Nephron (organoid): ENCODE data around the gene SHB.

Experiments
- H3K27ac Mint-ChIP-seq, 3 experiments: 2 replicates each; pipeline ENCODE4 v1.8.0; 2020; ENCODE audit warnings: mixed read lengths in 3 of 3, mild to moderate bottlenecking in 2 of 3, moderate library complexity in 1 of 3
- H3K27me3 Mint-ChIP-seq: 2 replicates; pipeline ENCODE4 v1.8.0; 2021; ENCODE audit warnings: low read depth, mild to moderate bottlenecking, moderate library complexity, mixed read lengths
- H3K36me3 Mint-ChIP-seq: 2 replicates; pipeline ENCODE4 v1.8.0; 2020; ENCODE audit warnings: low read depth, mixed read lengths
- H3K4me1 Mint-ChIP-seq: 2 replicates; pipeline ENCODE4 v1.8.0; 2020; ENCODE audit warnings: mixed read lengths
- H3K4me3 Mint-ChIP-seq, 3 experiments: 2 replicates each; pipeline ENCODE4 v1.8.0; 2020; ENCODE audit warnings: mild to moderate bottlenecking in 3 of 3, mixed read lengths in 3 of 3, moderate library complexity in 2 of 3
- H3K9me3 Mint-ChIP-seq: 2 replicates; pipeline ENCODE4 v1.8.0; 2020; ENCODE audit warnings: mixed read lengths
- CTCF ChIP-seq, 3 experiments: fragments of 200-600 bp; sonication (generic); IDR thresholded peaks; one replicate each; pipeline ENCODE4 v1.5.0; 2021; ENCODE audit warnings: antibody characterized with exemption in 3 of 3; ENCODE audit not compliant: unreplicated experiment in 3 of 3

The SHB gene

DNA sequence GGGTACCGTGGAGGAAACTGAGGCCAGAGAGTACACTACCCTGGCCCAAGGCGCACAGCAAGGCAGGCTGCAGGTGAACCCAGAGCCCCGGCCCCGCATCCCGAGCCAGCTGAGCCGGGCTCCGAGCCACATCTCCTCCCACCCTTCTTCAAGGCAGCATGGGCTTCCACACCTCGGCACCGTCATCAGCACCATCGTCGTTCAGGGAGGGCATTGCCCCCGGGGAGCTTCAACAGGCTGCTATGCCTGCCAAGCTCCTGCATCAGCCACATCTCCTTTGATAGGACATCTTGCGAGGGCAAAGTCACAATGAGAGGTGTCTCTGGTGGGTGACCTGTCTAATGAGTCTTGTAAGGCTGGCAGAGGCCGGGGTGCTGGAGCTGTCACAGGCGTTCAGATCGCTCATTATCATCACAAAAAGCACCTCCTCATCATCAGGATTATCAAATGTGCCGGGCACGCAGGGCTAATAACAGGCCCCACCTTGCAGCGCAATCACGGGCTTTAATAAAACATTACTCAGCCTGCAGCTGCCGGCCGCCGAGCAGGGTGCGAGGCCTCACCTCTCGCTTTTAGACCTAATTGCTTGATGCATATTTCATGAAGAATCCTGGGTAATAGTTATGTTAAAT, 145.1 kb downstream of the SHB start:
- peaks cover 4% of the 10 kb centered on the region for H3K27me3 Mint-ChIP-seq
- peaks cover 51% of the 10 kb centered on the region for H3K4me1 Mint-ChIP-seq
- no peaks in the 10 kb centered on the region for H3K36me3 Mint-ChIP-seq
- no peak overlapping the region for H3K4me3 Mint-ChIP-seq
- H3K27ac Mint-ChIP-seq, result no peak overlapping the region
- no peaks in the 10 kb centered on the region for H3K9me3 Mint-ChIP-seq
- TF ChIP-seq CTCF (IDR thresholded peaks at IDR 0.05; ENCODE audit: unreplicated experiment in 3 of 3), result no peak

DNA sequence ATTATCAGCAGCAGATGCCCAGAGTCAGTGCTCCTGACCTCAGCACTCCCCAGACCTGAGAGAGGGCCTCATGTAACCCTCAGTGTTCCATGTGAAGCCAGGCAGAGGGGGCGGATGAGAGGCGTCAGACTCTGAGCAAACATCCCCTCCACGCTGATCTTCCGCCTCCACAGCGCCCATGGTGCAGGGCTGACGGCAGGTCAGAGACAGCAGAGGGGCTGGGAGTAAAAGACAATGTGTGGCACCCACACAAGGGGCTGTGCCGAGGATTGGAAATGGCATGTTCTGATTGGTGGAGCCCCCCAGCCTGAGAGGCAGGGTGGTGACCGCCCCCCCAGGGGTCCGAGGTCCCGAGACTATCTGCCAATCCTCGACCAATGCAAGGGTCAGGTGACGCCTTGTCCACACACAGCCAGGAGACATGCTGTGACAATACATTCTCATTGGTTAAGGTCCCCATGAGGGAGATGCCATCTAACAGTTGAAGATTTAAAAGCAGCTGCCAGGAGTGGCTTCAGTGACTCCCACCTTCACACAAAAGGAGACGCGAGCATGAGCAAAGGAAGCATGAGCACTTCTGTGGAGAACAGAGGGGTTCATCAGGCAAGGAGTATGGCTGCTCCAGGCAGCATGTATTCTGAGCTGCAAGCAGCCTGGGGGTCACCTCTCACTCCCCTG, 145.8 kb downstream of the SHB start:
- H3K27ac Mint-ChIP-seq, result no peak overlapping the region
- H3K4me1 Mint-ChIP-seq, result peaks cover 58% of the 10 kb centered on the region
- H3K4me3 Mint-ChIP-seq, result no peak overlapping the region
- H3K27me3 Mint-ChIP-seq, result peaks cover 5% of the 10 kb centered on the region
- no peaks in the 10 kb centered on the region for H3K36me3 Mint-ChIP-seq
- H3K9me3 Mint-ChIP-seq, result no peaks in the 10 kb centered on the region
- TF ChIP-seq CTCF (IDR thresholded peaks at IDR 0.05; ENCODE audit: unreplicated experiment in 3 of 3), result no peak

GRCh38 chr9:37922363-37923117, 146.5 kb downstream of the SHB start:
- H3K9me3 Mint-ChIP-seq, result no peaks in the 10 kb centered on the region
- peak overlapping the region in 2 of 3 experiments; percentile 2 to 55 for H3K27ac Mint-ChIP-seq
- H3K27me3 Mint-ChIP-seq, result peaks cover 8% of the 10 kb centered on the region
- TF ChIP-seq CTCF (IDR thresholded peaks at IDR 0.05; ENCODE audit: unreplicated experiment in 3 of 3), result no peak
- H3K4me1 Mint-ChIP-seq, result peaks cover 59% of the 10 kb centered on the region
- no peak overlapping the region for H3K4me3 Mint-ChIP-seq
- no peaks in the 10 kb centered on the region for H3K36me3 Mint-ChIP-seq

GRCh38 chr9:37921546-37922300, 147.3 kb downstream of the SHB start:
- Mint-ChIP-seq H3K27ac (peak overlapping the region; percentile 47 to 58 (median 55)), H3K4me3 (no peak overlapping the region), H3K4me1 (peaks cover 67% of the 10 kb centered on the region), H3K9me3 (no peaks in the 10 kb centered on the region), H3K36me3 (no peaks in the 10 kb centered on the region), H3K27me3 (peaks cover 8% of the 10 kb centered on the region)
- peak in 1 of 3 experiments; percentile 9 for TF ChIP-seq CTCF (IDR thresholded peaks at IDR 0.05; ENCODE audit: unreplicated experiment in 3 of 3)

- Mint-ChIP-seq H3K4me1 (peaks cover 69% of the 10 kb centered on the region), H3K4me3 (no peak overlapping the region), H3K27ac (peak overlapping the region in 2 of 3 experiments; percentile 55 to 58), H3K36me3 (no peaks in the 10 kb centered on the region), H3K27me3 (peaks cover 8% of the 10 kb centered on the region), H3K9me3 (no peaks in the 10 kb centered on the region)
- no peak for TF ChIP-seq CTCF (IDR thresholded peaks at IDR 0.05; ENCODE audit: unreplicated experiment in 3 of 3)
Observed at GRCh38 chr9:37921168-37921510, 147.9 kb downstream of the SHB start.
